Measurements from ENCODE around the gene LAMP1. TPM values are rescaled to one million over a fixed set of nuclear protein-coding genes. Genes with fewer than 3 reads are reported as not detected.
A peak's percentile ranks its signal among the peaks of the same experiment; 100 is the strongest.
"Not testable (repeated sequence)": the region's sequence is repeated elsewhere in the genome, so short reads cannot be mapped to it uniquely, and the experiment has no call there.

Gene LAMP1
- total RNA-seq = 211 and 216 TPM in 2 replicates

- peaks cover 53% of the 10 kb centered on the region for H3K79me2 ChIP-seq (ENCODE audit: insufficient read depth, low read length)
- H3K9me3 ChIP-seq (ENCODE audit: low read depth, low read length) = no peaks in the 10 kb centered on the region
- peak within 1 kb of the TSS; percentile 97 for H3K4me3 ChIP-seq (ENCODE audit: insufficient read depth, low read length)
- peaks cover 21% of the 10 kb centered on the region for H3K4me1 ChIP-seq (ENCODE audit: insufficient read depth, low read length)
- peak within 1 kb of the TSS; percentile 99 for H3K4me2 ChIP-seq (ENCODE audit: insufficient read depth, low read length)
- peak within 1 kb of the TSS; percentile 100 for H2AFZ ChIP-seq (ENCODE audit: low read length)
- H3K27me3 ChIP-seq (ENCODE audit: insufficient read depth, low read length) = no peaks in the 10 kb centered on the region
- peaks cover 17% of the 10 kb centered on the region for H4K20me1 ChIP-seq (ENCODE audit: insufficient read depth, low read length)
- peak; percentile 100 for DNase-seq (ENCODE audit: insufficient read length, low spot score, missing footprints)
- peak within 1 kb of the TSS; percentile 91 for H3K27ac ChIP-seq (ENCODE audit: low read depth, low read length)
- no peak for TF ChIP-seq CTCF (IDR thresholded peaks at IDR 0.05; ENCODE audit: extremely low read depth, low read depth, low read length)
- H3K36me3 ChIP-seq (ENCODE audit: insufficient read depth, low read length) = peaks cover 2% of the 10 kb centered on the region
These were observed at the start of gene LAMP1 for GRCh38 chr13:113296823-113297369. Gene LAMP1 (plus strand): TSS chr13:113297239. CDS start chr13:113297435, 196 bp downstream.

- no peak for TF ChIP-seq CTCF (IDR thresholded peaks at IDR 0.05; ENCODE audit: extremely low read depth, low read depth, low read length)
- H3K36me3 ChIP-seq (ENCODE audit: insufficient read depth, low read length) = peaks cover 90% of the 10 kb centered on the region
- no peaks in the 10 kb centered on the region for H3K27me3 ChIP-seq (ENCODE audit: insufficient read depth, low read length)
- no peaks in the 10 kb centered on the region for H4K20me1 ChIP-seq (ENCODE audit: insufficient read depth, low read length)
- no peaks in the 10 kb centered on the region for H3K4me1 ChIP-seq (ENCODE audit: insufficient read depth, low read length)
- H2AFZ ChIP-seq (ENCODE audit: low read length) = no peak overlapping the region
- no peaks in the 10 kb centered on the region for H3K9me3 ChIP-seq (ENCODE audit: low read depth, low read length)
- no peak for DNase-seq (ENCODE audit: insufficient read length, low spot score, missing footprints)
- no peak overlapping the region for H3K4me3 ChIP-seq (ENCODE audit: insufficient read depth, low read length)
- H3K27ac ChIP-seq (ENCODE audit: low read depth, low read length) = no peak overlapping the region
- no peaks in the 10 kb centered on the region for H3K79me2 ChIP-seq (ENCODE audit: insufficient read depth, low read length)
- H3K4me2 ChIP-seq (ENCODE audit: insufficient read depth, low read length) = no peak overlapping the region
These were observed 44.4 kb upstream of the LAMP1 start for GRCh38 chr13:113252516-113253095.

- not testable (repeated sequence) for H3K4me3 ChIP-seq (ENCODE audit: insufficient read depth, low read length); DNase-seq (ENCODE audit: insufficient read length, low spot score, missing footprints); H3K79me2 ChIP-seq (ENCODE audit: insufficient read depth, low read length); H3K27me3 ChIP-seq (ENCODE audit: insufficient read depth, low read length); H3K4me2 ChIP-seq (ENCODE audit: insufficient read depth, low read length); H2AFZ ChIP-seq (ENCODE audit: low read length); H3K4me1 ChIP-seq (ENCODE audit: insufficient read depth, low read length); H4K20me1 ChIP-seq (ENCODE audit: insufficient read depth, low read length); H3K27ac ChIP-seq (ENCODE audit: low read depth, low read length); H3K9me3 ChIP-seq (ENCODE audit: low read depth, low read length)
- H3K36me3 ChIP-seq (ENCODE audit: insufficient read depth, low read length) = peaks cover 73% of the 10 kb centered on the region
These were observed 39.1 kb upstream of the LAMP1 start for GRCh38 chr13:113257908-113258307.

- no peak overlapping the region for H2AFZ ChIP-seq (ENCODE audit: low read length)
- no peak overlapping the region for H3K4me3 ChIP-seq (ENCODE audit: insufficient read depth, low read length)
- no peaks in the 10 kb centered on the region for H3K79me2 ChIP-seq (ENCODE audit: insufficient read depth, low read length)
- H3K27me3 ChIP-seq (ENCODE audit: insufficient read depth, low read length) = no peaks in the 10 kb centered on the region
- peak; percentile 11 for DNase-seq (ENCODE audit: insufficient read length, low spot score, missing footprints)
- no peak overlapping the region for H3K27ac ChIP-seq (ENCODE audit: low read depth, low read length)
- no peak overlapping the region for H3K4me2 ChIP-seq (ENCODE audit: insufficient read depth, low read length)
- H3K9me3 ChIP-seq (ENCODE audit: low read depth, low read length) = no peaks in the 10 kb centered on the region
- TF ChIP-seq CTCF (IDR thresholded peaks at IDR 0.05; ENCODE audit: extremely low read depth, low read depth, low read length) = no peak
- H3K36me3 ChIP-seq (ENCODE audit: insufficient read depth, low read length) = peaks cover 73% of the 10 kb centered on the region
- H4K20me1 ChIP-seq (ENCODE audit: insufficient read depth, low read length) = peaks cover 3% of the 10 kb centered on the region
- no peaks in the 10 kb centered on the region for H3K4me1 ChIP-seq (ENCODE audit: insufficient read depth, low read length)
These were observed 38.6 kb upstream of the LAMP1 start for GRCh38 chr13:113258321-113259054.

Measured in osteoblast (primary cell).